ENCODE data around the gene SLAIN1. TPM values are rescaled to one million over a fixed set of nuclear protein-coding genes. Genes with fewer than 3 reads are reported as not detected.

Gene SLAIN1
- total RNA-seq, 3 donors from 2014 or later (not counting 1 experiment from before 2014, with no cell fraction given) = 14.9 to 29.0 (median 25.7) TPM

- no peak for DNase-seq
- H3K27me3 Mint-ChIP-seq (ENCODE audit: low read depth in 2 of 2) = no peaks in the 10 kb centered on the region
- H3K36me3 Mint-ChIP-seq = peaks cover 14% of the 10 kb centered on the region
- TF ChIP-seq CTCF (IDR thresholded peaks at IDR 0.05) = no peak
- H3K4me3 Mint-ChIP-seq = no peak overlapping the region
- peaks cover 13 to 24% of the 10 kb centered on the region in 2 donors for H3K4me1 Mint-ChIP-seq
- Histone ChIP-seq H3K27me3 (ENCODE audit: control insufficient read depth, insufficient read depth, low read length) (no peaks in the 10 kb centered on the region), H3K27ac (ENCODE audit: low read length) (no peak overlapping the region), H3K4me1 (ENCODE audit: control insufficient read depth, insufficient read depth, low read length) (no peaks in the 10 kb centered on the region), H3K4me3 (ENCODE audit: low read length) (no peak overlapping the region), H3K9me3 (ENCODE audit: control insufficient read depth, insufficient read depth, low read length) (no peaks in the 10 kb centered on the region), H3K36me3 (ENCODE audit: control insufficient read depth, insufficient read depth, low read length) (peaks cover 5% of the 10 kb centered on the region)
- intact Hi-C loops (cut with micrococcal nuclease) = no loop called here
- no peak overlapping the region for H3K27ac Mint-ChIP-seq
- no peak for ATAC-seq
- 92% methylated on average over 4 of the region's 5 CpGs for WGBS (ENCODE audit: insufficient coverage)
- H3K9me3 Mint-ChIP-seq = no peaks in the 10 kb centered on the region
Observed at GRCh38 chr13:77720988-77721387, 23.5 kb downstream of the SLAIN1 start.

GRCh38 chr13:77724092-77724491, 26.6 kb downstream of the SLAIN1 start:
- ATAC-seq = peak in 1 of 3 donors; percentile 47
- no peaks in the 10 kb centered on the region for H3K9me3 Mint-ChIP-seq
- no peak overlapping the region for H3K4me3 Mint-ChIP-seq
- peak in 1 of 2 donors; percentile 57 for DNase-seq
- no peaks in the 10 kb centered on the region for H3K4me1 ChIP-seq (ENCODE audit: control insufficient read depth, insufficient read depth, low read length)
- peaks cover 5% of the 10 kb centered on the region for H3K36me3 ChIP-seq (ENCODE audit: control insufficient read depth, insufficient read depth, low read length)
- H3K4me3 ChIP-seq (ENCODE audit: low read length) = no peak overlapping the region
- intact Hi-C loops (cut with micrococcal nuclease) = no loop called here
- peaks cover 14% of the 10 kb centered on the region for H3K36me3 Mint-ChIP-seq
- no peak overlapping the region for H3K27ac ChIP-seq (ENCODE audit: low read length)
- TF ChIP-seq CTCF (IDR thresholded peaks at IDR 0.05) = no peak
- no peak overlapping the region for H3K27ac Mint-ChIP-seq
- H3K27me3 ChIP-seq (ENCODE audit: control insufficient read depth, insufficient read depth, low read length) = no peaks in the 10 kb centered on the region
- peaks cover 11 to 18% of the 10 kb centered on the region in 2 donors for H3K4me1 Mint-ChIP-seq
- H3K9me3 ChIP-seq (ENCODE audit: control insufficient read depth, insufficient read depth, low read length) = no peaks in the 10 kb centered on the region
- WGBS (ENCODE audit: insufficient coverage) = 79% methylated on average over 6 of the region's 6 CpGs
- H3K27me3 Mint-ChIP-seq (ENCODE audit: low read depth in 2 of 2) = no peaks in the 10 kb centered on the region

- no peaks in the 10 kb centered on the region for H3K9me3 Mint-ChIP-seq
- H3K27me3 ChIP-seq (ENCODE audit: control insufficient read depth, insufficient read depth, low read length) = no peaks in the 10 kb centered on the region
- peaks cover 20 to 28% of the 10 kb centered on the region in 2 donors for H3K4me1 Mint-ChIP-seq
- no peaks in the 10 kb centered on the region for H3K9me3 ChIP-seq (ENCODE audit: control insufficient read depth, insufficient read depth, low read length)
- no peak overlapping the region for H3K4me3 ChIP-seq (ENCODE audit: low read length)
- 100% methylated on average over 1 of the region's 1 CpG for WGBS (ENCODE audit: insufficient coverage)
- H3K4me1 ChIP-seq (ENCODE audit: control insufficient read depth, insufficient read depth, low read length) = peaks cover 5% of the 10 kb centered on the region
- H3K27me3 Mint-ChIP-seq (ENCODE audit: low read depth in 2 of 2) = no peaks in the 10 kb centered on the region
- peaks cover 5% of the 10 kb centered on the region for H3K36me3 ChIP-seq (ENCODE audit: control insufficient read depth, insufficient read depth, low read length)
- no peak overlapping the region for H3K27ac Mint-ChIP-seq
- H3K36me3 Mint-ChIP-seq = peaks cover 14% of the 10 kb centered on the region
- no peak overlapping the region for H3K4me3 Mint-ChIP-seq
- no peak overlapping the region for H3K27ac ChIP-seq (ENCODE audit: low read length)
- DNase-seq (no peak), ATAC-seq (no peak)
- intact Hi-C loops (cut with micrococcal nuclease) = no loop called here
- no peak for TF ChIP-seq CTCF (IDR thresholded peaks at IDR 0.05)
Observed at GRCh38 chr13:77725071-77725470, 27.6 kb downstream of the SLAIN1 start.

All from natural killer cell (primary cell).